Activated CD4-positive, alpha-beta T cell treated with anti-CD3 and anti-CD28 coated beads for 24 hours (primary cell): ENCODE results near the gene DCTD.
"Not testable (repeated sequence)": the region's sequence is repeated elsewhere in the genome, so short reads cannot be mapped to it uniquely, and the experiment has no call there.

Experiments used
- DNase-seq, 2 donors: peaks; one replicate each; pipeline ENCODE4 v3.0.0-alpha.2; 2020; ENCODE audit warnings: low read depth in 2 of 2

The DCTD gene

DNA sequence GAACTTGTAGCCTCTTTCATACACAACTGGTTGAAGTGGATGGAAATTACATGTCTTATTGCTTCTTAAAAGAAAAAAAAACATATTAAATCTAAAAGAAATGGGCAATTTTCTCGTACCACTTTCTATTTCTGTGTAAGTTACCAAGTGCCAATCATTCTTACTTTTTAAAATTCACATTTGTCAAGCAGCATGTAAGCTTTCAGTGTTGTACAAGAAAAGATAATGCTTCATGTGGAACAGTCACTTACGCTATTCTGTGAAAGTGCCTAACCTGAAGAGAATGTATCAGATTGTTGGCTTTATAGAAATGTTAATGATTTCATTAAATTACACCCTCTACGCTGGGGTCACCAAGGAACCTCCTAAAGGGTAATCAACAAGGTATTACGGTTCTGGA, 4.4 kb upstream of the DCTD start:
- DNase-seq = no peak

DNA sequence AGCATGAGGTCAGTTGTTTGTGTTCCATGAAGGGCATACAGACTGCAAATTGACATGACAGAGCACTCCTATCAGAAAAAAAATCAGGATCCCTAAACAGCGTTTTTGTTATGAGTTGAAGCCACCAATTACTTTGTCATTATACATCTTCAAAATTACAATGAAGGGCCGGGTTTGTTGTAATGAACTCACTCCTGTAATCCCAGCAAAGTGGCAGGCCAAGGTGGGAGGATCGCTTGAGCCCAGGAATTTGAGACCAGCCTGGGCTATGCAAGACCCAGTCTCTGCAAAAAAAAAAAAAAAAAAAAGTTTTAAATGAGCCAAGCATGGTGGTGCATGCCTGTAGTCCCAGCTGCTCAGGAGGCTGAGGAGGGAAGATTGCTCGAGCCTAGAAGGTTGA, 3.5 kb upstream of the DCTD start:
- DNase-seq = no peak

DNA sequence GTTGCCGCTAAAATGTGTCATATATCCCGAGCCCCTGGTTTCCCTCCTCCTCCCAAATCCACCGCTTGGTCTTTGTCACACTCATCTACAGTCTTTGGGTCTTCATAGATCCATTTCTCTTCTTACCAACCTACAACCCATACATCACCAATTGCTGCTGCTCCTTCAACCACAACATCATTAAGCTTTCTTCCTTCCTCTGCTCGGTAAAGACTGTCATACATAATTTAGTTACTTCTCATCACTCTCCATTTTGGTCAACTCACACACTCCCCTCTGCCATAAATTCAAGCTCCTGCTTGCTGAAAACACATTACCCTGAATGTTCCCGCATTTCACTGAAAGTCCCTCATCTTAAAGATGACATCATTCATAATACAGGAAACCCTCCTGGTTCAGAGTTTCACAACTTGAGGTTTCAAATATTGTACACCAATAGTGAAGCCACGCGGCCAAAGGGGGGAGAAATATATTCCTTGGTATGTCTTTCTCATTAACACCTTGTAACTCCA, 1.7 kb upstream of the DCTD start:
- peak in 1 of 2 donors; percentile 3 for DNase-seq

DNA sequence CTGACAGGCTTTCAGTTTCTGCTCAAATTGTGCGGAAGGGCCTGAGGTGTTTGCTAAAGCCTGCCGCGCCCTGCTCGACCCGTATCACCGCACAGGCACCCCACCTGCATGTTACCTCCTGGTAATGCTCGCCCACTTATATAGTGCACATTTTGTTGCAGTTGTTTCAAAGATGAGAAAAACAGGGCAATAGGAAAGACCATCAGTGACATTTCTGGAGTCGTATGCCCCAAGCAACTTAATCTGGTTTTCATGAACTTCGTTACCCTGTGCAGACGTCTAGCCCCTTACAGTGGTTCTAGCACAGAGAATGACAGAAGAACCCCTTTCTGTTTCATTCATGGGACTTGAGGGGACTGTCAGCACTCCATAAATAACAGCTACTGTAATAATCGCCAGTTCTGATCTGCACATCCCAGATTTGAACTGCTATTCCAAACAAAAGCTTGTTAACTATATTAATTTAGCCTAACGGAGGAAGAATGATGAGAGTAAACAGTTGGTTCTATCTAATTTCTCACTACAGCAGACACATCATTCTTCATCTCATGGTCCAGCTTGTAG, 940 bp upstream of the DCTD start:
- DNase-seq = no peak

DNA sequence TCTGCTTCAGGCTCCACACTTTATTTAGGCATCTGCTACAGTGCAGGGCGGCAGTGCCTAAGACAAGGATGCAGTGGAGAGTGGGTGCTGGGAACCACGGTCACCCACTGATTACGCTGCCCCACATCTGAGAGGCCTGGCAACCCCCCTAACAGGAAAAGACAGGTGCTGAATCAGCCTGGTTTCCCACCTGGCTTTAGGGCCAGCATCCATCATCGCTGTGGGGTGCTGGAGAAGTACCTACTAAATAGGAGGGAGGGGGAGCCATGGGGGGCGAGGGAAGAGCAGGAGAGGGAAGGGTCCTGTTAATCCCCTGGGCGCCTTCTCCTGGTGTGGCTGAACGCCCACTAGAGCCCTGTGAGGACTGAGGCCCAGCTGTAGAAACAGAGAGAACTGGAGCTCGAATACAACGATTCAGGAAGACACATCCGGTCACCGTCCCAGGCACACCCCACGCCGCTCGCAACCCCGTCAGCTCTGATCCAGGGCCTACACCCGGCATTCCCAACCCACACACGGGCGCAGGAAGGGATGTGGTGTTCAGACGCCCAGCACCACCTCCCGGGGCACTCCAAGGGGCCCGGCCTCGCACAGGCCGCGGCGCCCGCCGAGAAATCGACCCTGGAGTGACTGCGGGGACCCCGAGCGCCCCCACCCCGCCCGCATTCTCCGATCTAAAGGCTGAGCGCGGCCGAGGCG, 554 bp downstream of the DCTD start:
- peak; percentile 19 to 20 for DNase-seq

DNA sequence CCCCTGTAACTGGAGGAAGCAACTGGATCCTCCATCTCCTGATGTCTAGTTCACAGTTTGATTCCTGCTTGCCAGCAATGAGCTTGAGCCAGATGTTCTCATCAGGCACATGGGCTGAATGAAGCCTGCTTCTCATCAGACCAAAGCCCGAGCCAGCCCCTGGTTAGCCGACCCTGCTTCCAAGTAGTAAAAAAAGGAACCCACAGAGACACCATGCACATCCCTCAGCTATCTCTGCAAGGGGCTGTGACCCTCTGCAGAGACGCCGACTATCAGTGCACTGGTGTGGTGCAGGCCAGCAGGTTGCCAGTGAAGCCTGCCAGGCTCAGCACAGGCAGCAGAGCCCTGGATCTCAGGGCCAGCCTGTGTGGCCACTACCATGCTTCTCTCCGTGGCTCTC, 2.8 kb downstream of the DCTD start:
- no peak for DNase-seq

DNA sequence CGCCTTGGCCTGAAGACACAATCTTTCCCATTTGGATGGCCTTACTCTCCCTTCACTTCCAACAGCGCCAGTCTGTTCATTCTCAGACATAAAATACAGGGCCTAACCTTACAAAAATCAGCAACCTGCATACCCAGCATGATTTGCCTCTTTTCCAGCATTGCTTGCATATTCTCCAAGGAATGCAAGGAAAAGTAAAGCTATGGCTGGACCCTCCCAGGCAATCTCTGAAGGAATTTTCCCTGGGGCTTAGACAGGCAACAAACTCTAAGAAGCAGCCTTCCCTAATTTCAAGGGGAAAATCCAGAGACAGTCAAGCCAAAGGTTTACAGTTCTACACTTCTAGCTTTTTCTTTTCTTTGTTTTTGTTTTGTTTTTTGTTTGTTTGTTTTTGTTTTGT, 3.6 kb downstream of the DCTD start:
- DNase-seq = no peak

DNA sequence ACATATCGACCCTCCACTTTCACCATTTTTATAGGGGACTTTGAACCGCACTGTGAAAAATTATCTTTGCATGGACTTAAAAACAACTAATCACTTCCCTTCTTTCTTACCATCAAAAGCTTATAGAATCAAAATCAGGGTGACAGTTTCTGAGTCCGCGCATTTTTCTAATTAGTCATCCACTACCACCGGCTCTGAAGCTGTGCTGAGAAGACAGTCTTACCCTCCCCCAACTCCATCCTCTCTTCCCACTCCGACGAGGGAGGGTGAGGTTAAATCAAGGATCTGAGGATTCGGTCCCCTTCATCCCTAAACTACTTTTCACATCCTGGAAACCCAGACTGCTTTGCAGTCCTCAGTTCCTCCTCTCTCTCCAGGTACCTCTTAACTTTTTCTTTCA, 4.2 kb downstream of the DCTD start:
- no peak for DNase-seq

DNA sequence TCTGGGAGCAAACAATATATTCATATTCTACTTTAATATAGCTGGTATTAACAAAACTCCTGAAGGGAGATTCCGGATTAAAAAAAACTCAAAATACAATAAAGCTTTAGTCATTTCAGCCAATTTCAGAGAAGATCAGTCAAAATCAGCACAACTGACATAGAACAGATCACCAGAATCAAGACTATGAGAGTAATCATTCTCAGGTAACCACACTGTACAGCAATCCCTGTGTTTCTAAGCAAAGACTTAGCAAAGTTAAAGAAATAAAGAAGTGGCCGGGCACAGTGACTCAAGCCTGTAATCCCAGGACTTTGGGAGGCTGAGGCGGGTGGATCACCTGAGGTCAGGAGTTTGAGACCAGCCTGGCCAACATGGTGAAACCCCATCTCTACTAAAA, 9.1 kb downstream of the DCTD start:
- no peak for DNase-seq

DNA sequence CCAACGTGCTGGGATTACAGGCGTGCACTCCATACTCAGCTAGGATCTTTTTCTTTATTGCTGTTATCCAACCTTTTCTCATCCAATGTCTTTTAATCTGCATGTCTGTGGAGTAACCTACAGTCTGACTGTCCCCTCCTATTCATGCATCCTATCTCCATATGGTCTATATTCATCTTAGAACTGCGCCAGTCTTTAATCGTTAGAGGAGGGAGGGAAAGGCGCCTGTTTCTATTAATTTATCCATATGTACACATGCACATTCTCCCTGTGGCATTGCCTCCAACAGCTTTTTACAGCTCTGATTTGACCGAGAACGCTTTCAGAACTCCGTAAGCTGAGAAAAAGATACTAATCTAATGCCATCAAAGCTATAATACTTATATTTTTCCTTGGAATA, 9.8 kb downstream of the DCTD start:
- DNase-seq = no peak

DNA sequence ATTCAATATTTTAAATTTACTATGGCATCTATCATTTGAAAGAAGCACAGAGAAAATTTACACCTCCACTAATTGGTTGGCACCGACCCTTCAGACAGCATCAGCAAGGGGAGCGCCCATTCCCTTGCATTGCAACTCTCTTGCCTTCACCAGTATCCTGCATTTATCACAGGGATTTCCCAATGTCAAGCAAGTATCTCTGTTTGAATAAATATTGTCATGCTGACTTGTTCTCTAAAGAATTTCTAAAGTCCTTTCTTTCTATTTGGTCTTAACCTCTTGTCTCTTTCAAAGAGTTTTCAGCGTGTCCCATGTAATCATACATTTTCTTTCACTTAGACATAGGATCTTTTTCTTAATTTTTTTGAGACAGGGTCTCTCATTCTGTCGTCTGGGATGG, 10.4 kb downstream of the DCTD start:
- no peak for DNase-seq

DNA sequence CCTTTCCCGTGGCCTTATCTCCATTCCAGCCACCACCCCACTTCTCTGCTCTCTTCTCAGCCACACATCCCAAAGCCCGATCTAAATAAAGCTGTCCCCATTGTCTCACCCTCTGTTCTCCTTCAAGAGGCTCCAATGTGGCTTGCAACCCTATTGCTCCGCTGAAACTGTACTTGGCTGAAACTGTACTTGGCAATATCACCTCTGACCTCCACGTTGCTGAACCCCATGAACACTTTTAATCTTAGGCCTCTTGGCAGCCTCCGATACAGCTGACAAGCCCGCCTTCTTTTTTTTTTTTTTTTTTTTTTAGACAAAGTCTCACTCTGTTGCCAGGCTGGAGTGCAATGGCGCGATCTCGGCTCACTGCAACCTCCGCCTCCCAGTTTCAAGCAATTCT, 12.1 kb downstream of the DCTD start:
- DNase-seq = no peak

DNA sequence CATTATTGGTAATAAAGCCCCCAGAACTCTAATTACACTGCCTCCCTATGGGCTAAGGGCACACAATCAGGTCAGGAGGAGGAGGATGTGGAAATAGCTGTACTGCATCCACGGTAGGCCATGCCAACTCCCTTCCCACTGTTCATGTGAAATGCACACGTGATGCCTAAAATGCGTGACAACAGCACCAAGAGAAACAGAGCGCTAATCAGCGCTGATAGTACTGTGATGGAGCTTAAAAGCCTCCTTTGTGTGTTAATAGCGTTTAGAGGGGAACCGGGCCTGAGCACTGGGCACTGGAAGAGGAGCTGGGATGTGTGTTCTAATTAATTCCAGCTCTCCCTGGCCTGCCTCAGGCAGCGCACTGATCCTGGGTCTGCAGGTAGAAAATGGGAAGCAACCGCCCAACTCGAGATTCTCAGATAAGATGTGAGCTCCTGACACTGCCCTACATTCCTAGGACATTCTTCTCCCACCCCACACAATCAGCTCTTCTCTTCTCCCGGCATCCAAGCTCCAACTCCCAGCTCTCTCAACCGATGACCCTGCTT, 12.9 kb downstream of the DCTD start:
- no peak for DNase-seq

DNA sequence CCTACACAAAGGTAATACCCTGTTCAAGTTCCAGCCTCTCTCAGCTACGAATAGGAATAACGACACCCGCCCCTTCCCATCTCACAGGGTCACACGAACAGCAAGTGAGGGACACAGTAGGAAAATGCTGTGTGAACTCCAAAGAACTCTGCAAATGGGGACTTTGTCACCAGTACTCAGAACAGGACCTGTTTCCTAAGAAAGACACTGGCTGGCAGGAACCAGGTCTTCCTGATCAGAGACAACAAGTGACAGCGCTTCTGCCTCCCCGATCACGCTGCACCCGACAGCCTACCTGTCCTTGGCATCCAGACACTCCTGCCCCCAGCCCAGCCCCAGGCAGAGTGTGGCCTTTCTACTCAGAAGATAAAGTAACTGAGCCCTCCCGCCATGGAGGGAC, 14.2 kb downstream of the DCTD start:
- DNase-seq = no peak

DNA sequence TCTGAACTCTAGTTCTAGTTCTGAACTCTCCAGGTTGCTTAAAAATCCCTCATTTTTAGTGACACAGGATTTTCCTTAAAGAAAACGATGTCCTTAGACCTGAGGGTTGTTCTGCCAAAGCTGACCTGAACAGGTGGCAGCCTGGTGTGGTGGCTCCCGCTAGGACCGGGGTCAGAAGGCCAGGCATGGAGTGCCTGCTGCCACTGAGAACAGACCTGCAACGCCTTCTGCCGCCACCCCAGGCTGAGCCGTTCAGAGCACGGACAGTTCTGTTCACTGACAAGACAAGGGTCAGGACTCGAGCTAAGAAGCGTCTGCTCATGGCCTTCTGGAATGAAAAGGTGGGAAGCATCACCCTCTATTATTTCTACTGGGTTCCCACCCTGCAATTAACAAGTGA, 15.8 kb downstream of the DCTD start:
- no peak for DNase-seq

DNA sequence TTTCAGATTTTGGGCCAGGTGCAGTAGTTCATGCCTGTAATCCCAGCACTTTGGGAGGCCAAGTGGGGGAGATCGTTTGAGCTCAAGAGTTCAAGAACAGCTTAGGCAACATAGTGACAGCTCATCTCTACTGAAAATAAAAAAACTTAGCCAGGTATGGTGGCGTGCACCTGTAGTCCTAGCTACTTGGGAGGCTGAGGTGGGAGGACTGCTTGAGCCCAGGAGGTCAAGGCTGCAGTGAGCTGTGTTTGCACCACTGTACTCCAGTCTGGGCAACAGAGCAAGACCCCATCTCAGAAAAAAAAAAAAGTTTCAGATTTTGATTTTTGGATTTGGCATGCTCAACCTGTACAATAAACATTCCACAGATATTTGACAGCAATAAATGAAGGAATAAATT, 17.2 kb downstream of the DCTD start:
- DNase-seq = not testable (repeated sequence)

DNA sequence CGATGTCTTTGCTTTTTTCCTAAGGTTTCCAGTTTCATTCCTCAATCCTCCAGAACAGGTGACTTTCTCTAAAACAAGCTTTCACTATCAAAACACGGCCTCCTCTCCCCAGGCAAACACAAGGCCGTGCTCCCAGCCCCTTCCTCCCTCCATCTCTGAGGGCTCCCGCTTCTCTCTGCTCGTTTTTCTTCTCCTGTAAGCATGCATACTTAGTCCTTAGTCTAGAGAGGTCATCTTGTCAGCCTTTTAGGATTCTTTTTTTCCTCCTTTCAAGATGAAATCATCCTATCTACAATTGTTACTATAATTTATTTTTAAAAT, 18.7 kb downstream of the DCTD start:
- DNase-seq = no peak

DNA sequence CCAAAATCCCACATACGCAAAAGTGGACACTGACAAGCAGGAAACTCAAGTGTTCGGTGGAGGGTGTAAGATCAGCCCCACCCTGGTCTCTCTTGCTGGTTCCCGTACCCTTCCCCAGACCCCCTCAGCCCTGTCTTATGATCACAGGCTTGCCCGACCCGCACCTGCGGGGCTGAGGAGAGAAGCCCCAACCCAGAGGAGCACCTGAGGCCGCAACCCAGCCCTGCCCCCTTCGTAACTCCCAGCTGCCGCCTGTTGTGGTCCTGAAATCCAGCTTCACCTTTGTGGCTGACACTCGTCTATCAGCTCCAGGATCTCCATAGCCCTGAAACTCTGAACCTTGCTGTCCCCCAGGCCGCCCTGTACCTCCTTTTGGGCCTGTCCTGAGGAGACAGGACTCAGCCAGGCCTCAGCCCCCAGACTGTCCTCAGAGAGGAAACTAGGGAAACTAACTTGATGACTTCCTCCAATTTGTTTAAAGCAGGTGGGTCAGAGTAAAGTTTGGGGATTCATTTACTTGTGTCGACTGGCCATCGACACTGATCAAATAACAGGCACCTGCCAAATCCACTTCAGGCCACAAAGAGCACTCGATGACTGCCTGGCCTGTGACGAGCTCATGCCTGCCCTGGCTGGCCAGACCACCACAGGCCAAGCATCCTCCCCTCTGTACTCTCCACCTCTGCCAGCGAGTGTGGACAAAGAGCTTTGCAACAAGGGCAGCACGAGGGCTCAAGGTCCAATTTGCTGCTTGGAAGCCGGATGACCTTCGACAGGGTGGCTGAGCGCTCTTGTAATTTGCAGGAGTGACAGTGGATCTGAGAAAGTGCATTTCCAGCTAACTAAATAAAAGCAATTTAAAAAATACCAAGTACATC, 19.3 kb downstream of the DCTD start:
- DNase-seq = no peak

DNA sequence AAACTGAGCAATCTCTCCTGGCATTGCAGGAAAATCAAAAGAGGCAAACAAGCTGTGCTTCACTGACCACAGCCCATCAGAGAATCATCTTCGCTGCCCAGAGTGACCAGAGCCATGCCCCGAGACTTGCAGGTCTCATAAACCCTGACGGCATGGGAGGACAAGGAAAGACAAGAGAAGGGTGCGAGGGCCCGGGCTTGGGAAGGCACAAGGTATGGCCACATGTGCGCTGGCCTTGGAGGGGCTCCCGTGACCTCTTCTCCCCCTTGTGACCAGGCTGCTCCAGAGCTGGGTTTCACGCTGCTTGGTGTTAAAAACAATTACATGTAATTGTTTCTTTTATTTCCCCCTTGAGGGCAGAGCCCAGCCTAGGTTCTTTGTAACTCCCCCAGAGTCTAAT, 20.8 kb downstream of the DCTD start:
- no peak for DNase-seq

DNA sequence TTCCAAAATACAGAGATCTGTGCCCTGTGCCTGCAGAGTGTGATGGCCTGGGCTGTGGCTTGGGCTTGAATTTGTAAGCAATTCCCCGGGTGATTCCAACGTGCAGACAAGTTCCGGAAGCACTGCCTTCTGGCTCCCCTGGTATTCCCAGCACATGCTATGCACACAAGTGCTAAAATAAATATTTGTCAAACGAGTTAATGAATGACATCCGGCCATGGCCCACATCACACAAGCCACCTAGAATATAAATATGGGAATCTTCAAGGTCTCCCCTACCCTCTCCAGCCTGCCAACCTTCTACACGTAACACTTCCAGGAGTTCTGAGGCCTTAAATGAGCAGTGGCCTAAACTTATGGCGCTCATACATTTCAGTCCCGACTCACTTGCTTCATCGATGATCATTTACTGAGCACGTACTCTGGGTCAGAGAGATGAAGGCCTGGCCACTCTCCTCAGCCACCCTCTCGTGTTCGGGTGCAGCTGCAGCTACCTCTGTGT, 21.3 kb downstream of the DCTD start:
- DNase-seq = no peak

DNA sequence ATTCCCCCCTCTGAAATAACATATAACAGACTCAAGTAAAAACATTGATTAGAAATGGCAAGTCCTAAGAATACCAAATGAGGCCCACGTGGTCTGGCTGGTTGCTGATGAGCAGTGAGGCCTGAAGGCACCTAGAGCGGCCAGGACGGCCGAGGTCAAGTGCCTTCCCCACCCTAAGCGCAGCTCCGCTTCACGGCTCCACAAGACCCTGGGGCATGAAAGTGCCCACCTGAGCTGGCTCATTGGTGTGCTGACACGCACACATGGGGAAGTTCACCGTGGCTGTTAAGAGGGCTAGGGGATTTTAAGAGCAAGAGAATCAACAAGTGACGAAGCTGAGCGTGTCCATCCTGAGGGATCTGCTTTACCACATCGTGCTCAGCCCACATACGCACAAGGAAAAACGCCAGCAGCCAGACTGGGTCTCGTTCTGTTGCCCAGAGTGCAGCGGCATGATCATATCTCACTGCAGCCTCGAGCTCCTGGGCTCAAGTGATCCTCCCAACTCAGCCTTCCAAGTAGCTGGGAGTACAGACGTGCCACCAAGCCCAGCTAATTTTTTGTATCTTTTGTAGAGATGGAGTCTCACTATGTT, 22.4 kb downstream of the DCTD start:
- DNase-seq = no peak

DNA sequence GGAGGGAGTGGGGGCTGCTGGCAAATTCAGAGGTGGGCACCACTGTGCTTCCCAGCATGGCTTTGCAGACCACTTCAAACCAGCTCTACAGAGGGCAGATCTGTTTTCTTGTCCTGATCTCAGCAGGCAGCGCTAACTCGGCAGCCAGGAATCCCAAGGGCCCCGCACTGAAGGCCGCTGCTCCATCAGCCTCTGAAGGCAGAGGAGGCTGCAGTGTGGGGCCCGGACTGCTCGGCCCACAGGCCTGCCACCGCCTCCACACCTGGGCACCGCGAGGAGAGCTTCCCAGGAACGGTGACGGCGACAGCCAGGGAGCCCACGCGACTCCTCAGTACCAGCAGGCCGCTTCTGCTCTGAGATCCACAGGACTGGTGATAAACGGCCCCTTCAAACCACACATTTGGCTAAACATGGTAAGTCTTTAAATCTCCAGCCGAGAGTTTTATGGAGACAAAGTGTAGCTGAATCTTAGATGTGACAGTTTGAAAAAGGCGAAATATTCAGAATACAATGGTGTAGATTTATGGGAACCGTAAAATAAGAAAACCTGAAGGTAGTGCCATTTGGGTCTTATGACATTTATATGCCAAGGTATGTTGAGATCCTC, 23.6 kb downstream of the DCTD start:
- no peak for DNase-seq
